GM10847 (cell line): Measurements from ENCODE around the gene FRMD4A.

Source experiments
- POLR2A ChIP-seq: IDR thresholded peaks from 2 replicates; pipeline ENCODE4 v1.6.1; 2011; ENCODE audit not compliant: insufficient read length; ENCODE audit errors: extremely low read depth

FRMD4A gene

GRCh38 chr10:13634207-13634606 lies 696.5 kb downstream of the FRMD4A start:
- no peak for TF ChIP-seq POLR2A

- TF ChIP-seq POLR2A, result no peak
Observed at GRCh38 chr10:13633689-13634088, 697.0 kb downstream of the FRMD4A start.

GRCh38 chr10:13632884-13633440 lies 697.8 kb downstream of the FRMD4A start:
- no peak for TF ChIP-seq POLR2A

- no peak for TF ChIP-seq POLR2A
Observed at GRCh38 chr10:13632440-13632839, 698.3 kb downstream of the FRMD4A start.

GRCh38 chr10:13631594-13631993 lies 699.1 kb downstream of the FRMD4A start:
- no peak for TF ChIP-seq POLR2A

GRCh38 chr10:13630231-13630630 lies 700.5 kb downstream of the FRMD4A start:
- TF ChIP-seq POLR2A, result no peak

- TF ChIP-seq POLR2A, result no peak
Observed at GRCh38 chr10:13629116-13629515, 701.6 kb downstream of the FRMD4A start.

- TF ChIP-seq POLR2A, result no peak
Observed at GRCh38 chr10:13628661-13629060, 702.1 kb downstream of the FRMD4A start.

GRCh38 chr10:13627459-13628310 lies 703.0 kb downstream of the FRMD4A start:
- no peak for TF ChIP-seq POLR2A

GRCh38 chr10:13624630-13625029 lies 706.1 kb downstream of the FRMD4A start:
- no peak for TF ChIP-seq POLR2A

GRCh38 chr10:13621931-13622330 lies 708.8 kb downstream of the FRMD4A start:
- no peak for TF ChIP-seq POLR2A

GRCh38 chr10:13617116-13617515 lies 713.6 kb downstream of the FRMD4A start:
- TF ChIP-seq POLR2A, result no peak

- TF ChIP-seq POLR2A, result no peak
Observed at GRCh38 chr10:13615650-13616300, 714.9 kb downstream of the FRMD4A start.

GRCh38 chr10:13614530-13615332 lies 716.0 kb downstream of the FRMD4A start:
- TF ChIP-seq POLR2A, result no peak

- TF ChIP-seq POLR2A, result no peak
Observed at GRCh38 chr10:13613519-13613918, 717.2 kb downstream of the FRMD4A start.

GRCh38 chr10:13612654-13613373 lies 717.9 kb downstream of the FRMD4A start:
- no peak for TF ChIP-seq POLR2A
